IPS-15b (cell line): ENCODE results near the gene LPIN3.

Source experiments
- H3K27me3 ChIP-seq: one replicate; pipeline ENCODE4 v1.6.1; 2013; ENCODE audit warnings: low read length; ENCODE audit not compliant: control insufficient read depth, insufficient read depth
- H3K36me3 ChIP-seq: one replicate; pipeline ENCODE4 v1.6.1; 2013; ENCODE audit warnings: low read length; ENCODE audit not compliant: control insufficient read depth, insufficient read depth
- H3K4me1 ChIP-seq: one replicate; pipeline ENCODE4 v1.6.1; 2013; ENCODE audit warnings: mild to moderate bottlenecking, low read length; ENCODE audit not compliant: control insufficient read depth, insufficient read depth
- H3K4me3 ChIP-seq: one replicate; pipeline ENCODE4 v1.5.1; 2013; ENCODE audit warnings: low read depth, low read length
- H3K9ac ChIP-seq: one replicate; pipeline ENCODE4 v1.6.1; 2013; ENCODE audit warnings: low read depth, mild to moderate bottlenecking, low read length
- H3K9me3 ChIP-seq: one replicate; pipeline ENCODE4 v1.6.1; 2013; ENCODE audit warnings: mild to moderate bottlenecking, low read length; ENCODE audit not compliant: control insufficient read depth, insufficient read depth

LPIN3 gene

GRCh38 chr20:41373931-41374920 is 33.6 kb downstream of the LPIN3 start:
- Histone ChIP-seq H3K9ac (no peak overlapping the region), H3K4me3 (no peak overlapping the region), H3K9me3 (no peaks in the 10 kb centered on the region), H3K4me1 (no peaks in the 10 kb centered on the region), H3K27me3 (peaks cover 5% of the 10 kb centered on the region), H3K36me3 (no peaks in the 10 kb centered on the region)

GRCh38 chr20:41375846-41376245 is 35.2 kb downstream of the LPIN3 start:
- no peaks in the 10 kb centered on the region for H3K36me3 ChIP-seq
- no peaks in the 10 kb centered on the region for H3K4me1 ChIP-seq
- H3K27me3 ChIP-seq = no peaks in the 10 kb centered on the region
- no peaks in the 10 kb centered on the region for H3K9me3 ChIP-seq
- no peak overlapping the region for H3K4me3 ChIP-seq
- no peak overlapping the region for H3K9ac ChIP-seq

GRCh38 chr20:41376349-41376748 is 35.7 kb downstream of the LPIN3 start:
- Histone ChIP-seq H3K9me3 (no peaks in the 10 kb centered on the region), H3K27me3 (no peaks in the 10 kb centered on the region), H3K9ac (no peak overlapping the region), H3K4me1 (no peaks in the 10 kb centered on the region), H3K36me3 (no peaks in the 10 kb centered on the region), H3K4me3 (no peak overlapping the region)

GRCh38 chr20:41377275-41377674 is 36.7 kb downstream of the LPIN3 start:
- no peaks in the 10 kb centered on the region for H3K27me3 ChIP-seq

GRCh38 chr20:41379551-41379950 is 38.9 kb downstream of the LPIN3 start:
- no peaks in the 10 kb centered on the region for H3K9me3 ChIP-seq
- H3K27me3 ChIP-seq = no peaks in the 10 kb centered on the region
- H3K4me1 ChIP-seq = no peaks in the 10 kb centered on the region
- no peaks in the 10 kb centered on the region for H3K36me3 ChIP-seq
- H3K9ac ChIP-seq = no peak overlapping the region
- H3K4me3 ChIP-seq = no peak overlapping the region

More at GRCh38 chr20:41377275-41377674, 36.7 kb downstream of the LPIN3 start:
- no peak overlapping the region for H3K4me3 ChIP-seq
- no peaks in the 10 kb centered on the region for H3K4me1 ChIP-seq
- no peaks in the 10 kb centered on the region for H3K36me3 ChIP-seq
- no peaks in the 10 kb centered on the region for H3K9me3 ChIP-seq
- H3K9ac ChIP-seq = no peak overlapping the region

GRCh38 chr20:41380551-41381193 is 40.1 kb downstream of the LPIN3 start:
- no peaks in the 10 kb centered on the region for H3K9me3 ChIP-seq
- no peak overlapping the region for H3K9ac ChIP-seq
- H3K4me3 ChIP-seq = no peak overlapping the region
- no peaks in the 10 kb centered on the region for H3K27me3 ChIP-seq
- H3K36me3 ChIP-seq = no peaks in the 10 kb centered on the region
- no peaks in the 10 kb centered on the region for H3K4me1 ChIP-seq

- H3K9ac ChIP-seq = no peak overlapping the region
- no peaks in the 10 kb centered on the region for H3K36me3 ChIP-seq
- no peak overlapping the region for H3K4me3 ChIP-seq
- no peaks in the 10 kb centered on the region for H3K4me1 ChIP-seq
- no peaks in the 10 kb centered on the region for H3K9me3 ChIP-seq
- H3K27me3 ChIP-seq = no peaks in the 10 kb centered on the region
Observed at GRCh38 chr20:41382791-41383305, 42.2 kb downstream of the LPIN3 start.

GRCh38 chr20:41386502-41387427 is 46.1 kb downstream of the LPIN3 start:
- Histone ChIP-seq H3K27me3 (no peaks in the 10 kb centered on the region), H3K4me3 (no peak overlapping the region), H3K36me3 (no peaks in the 10 kb centered on the region), H3K4me1 (peaks cover 1% of the 10 kb centered on the region), H3K9ac (no peak overlapping the region), H3K9me3 (no peaks in the 10 kb centered on the region)

GRCh38 chr20:41387444-41387851 is 46.8 kb downstream of the LPIN3 start:
- peaks cover 2% of the 10 kb centered on the region for H3K4me1 ChIP-seq
- H3K9ac ChIP-seq = no peak overlapping the region
- H3K36me3 ChIP-seq = no peaks in the 10 kb centered on the region
- H3K4me3 ChIP-seq = no peak overlapping the region
- no peaks in the 10 kb centered on the region for H3K9me3 ChIP-seq
- H3K27me3 ChIP-seq = no peaks in the 10 kb centered on the region

- Histone ChIP-seq H3K9ac (no peak overlapping the region), H3K36me3 (no peaks in the 10 kb centered on the region), H3K4me1 (peaks cover 8% of the 10 kb centered on the region), H3K27me3 (no peaks in the 10 kb centered on the region), H3K4me3 (no peak overlapping the region), H3K9me3 (no peaks in the 10 kb centered on the region)
Observed at GRCh38 chr20:41390889-41391288, 50.3 kb downstream of the LPIN3 start.

GRCh38 chr20:41391587-41392001 is 51.0 kb downstream of the LPIN3 start:
- Histone ChIP-seq H3K4me3 (no peak overlapping the region), H3K4me1 (peaks cover 12% of the 10 kb centered on the region), H3K27me3 (no peaks in the 10 kb centered on the region), H3K36me3 (no peaks in the 10 kb centered on the region), H3K9ac (no peak overlapping the region), H3K9me3 (no peaks in the 10 kb centered on the region)
